SU-DHL-6 (cell line): ENCODE data around the gene RPL28.

Experiments
- H2AFZ ChIP-seq: fragments of 200-600 bp; sonication (generic); 2 replicates; pipeline ENCODE4 v1.6.1; 2014; ENCODE audit warnings: low read depth, mild to moderate bottlenecking, moderate library complexity, mixed read lengths, antibody characterized with exemption, low read length; ENCODE audit not compliant: severe bottlenecking
- H3F3A ChIP-seq: fragments of 200-600 bp; shearing (Covaris generic); 2 replicates; pipeline ENCODE4 v1.6.0; 2016; ENCODE audit warnings: antibody characterized with exemption, mild to moderate bottlenecking; ENCODE audit not compliant: insufficient read depth
- H3K27ac ChIP-seq: fragments of 200-600 bp; sonication (generic); 2 replicates; pipeline ENCODE4 v1.5.1; 2016; ENCODE audit warnings: low read depth, mild to moderate bottlenecking, low read length, moderate library complexity, mixed read lengths
- H3K27me3 ChIP-seq: fragments of 200-600 bp; sonication (generic), shearing (Covaris generic); 2 replicates; pipeline ENCODE4 v1.6.0; 2014; ENCODE audit warnings: mild to moderate bottlenecking, low read length
- H3K36me3 ChIP-seq: fragments of 200-600 bp; sonication (generic); 2 replicates; pipeline ENCODE4 v1.6.1; 2014; ENCODE audit warnings: mild to moderate bottlenecking, low read length, mixed read lengths
- H3K4me2 ChIP-seq: fragments of 300-600, 200-600 bp; shearing (Covaris generic), sonication (generic); 2 replicates; pipeline ENCODE4 v1.6.0; 2014; ENCODE audit warnings: low read length, low read depth, mild to moderate bottlenecking; ENCODE audit not compliant: poor library complexity, severe bottlenecking
- H3K4me3 ChIP-seq: fragments of 200-600 bp; sonication (generic); 2 replicates; pipeline ENCODE4 v1.5.1; 2014; ENCODE audit warnings: antibody characterized with exemption, low read length, mild to moderate bottlenecking, mixed read lengths; ENCODE audit not compliant: insufficient read depth, poor library complexity, severe bottlenecking
- H3K79me2 ChIP-seq: fragments of 200-600 bp; sonication (generic); 2 replicates; pipeline ENCODE4 v1.6.1; 2014; ENCODE audit warnings: mild to moderate bottlenecking, low read length, moderate library complexity; ENCODE audit not compliant: insufficient read depth
- H3K9ac ChIP-seq: fragments of 200-600 bp; sonication (generic); 2 replicates; pipeline ENCODE4 v1.7.0; 2014; ENCODE audit warnings: mild to moderate bottlenecking, low read length
- H3K9me2 ChIP-seq: fragments of 200-600 bp; sonication (generic); replicated peaks from 2 replicates; pipeline ENCODE4 v1.6.1; 2014; ENCODE audit warnings: low read length; ENCODE audit not compliant: insufficient read depth
- H3K9me3 ChIP-seq: fragments of 200-600 bp; sonication (generic); 2 replicates; pipeline ENCODE4 v1.6.1; 2014; ENCODE audit warnings: low read length, mixed read lengths; ENCODE audit not compliant: insufficient read depth
- H4K20me1 ChIP-seq: fragments of 200-600 bp; sonication (generic); 2 replicates; pipeline ENCODE4 v1.6.1; 2014; ENCODE audit warnings: low read depth, mild to moderate bottlenecking, antibody characterized with exemption, low read length, moderate library complexity, mixed read lengths
- EZH2phosphoT487 ChIP-seq: fragments of 200-600 bp; sonication (generic), shearing (Covaris generic); conservative IDR thresholded peaks from 2 replicates; pipeline ENCODE4 v1.6.1; 2018; ENCODE audit warnings: mild to moderate bottlenecking, antibody characterized with exemption, low read length, moderate library complexity, mixed read lengths
- TF ChIP-seq, protein P1 (sequence below): fragments of 200-600 bp; sonication (generic); IDR thresholded peaks from one replicate; pipeline ENCODE4 v1.5.1; 2017; ENCODE audit warnings: antibody characterized with exemption, mild to moderate bottlenecking, low read length, moderate library complexity; ENCODE audit not compliant: insufficient read depth, poor library complexity, severe bottlenecking

The RPL28 gene

DNA sequence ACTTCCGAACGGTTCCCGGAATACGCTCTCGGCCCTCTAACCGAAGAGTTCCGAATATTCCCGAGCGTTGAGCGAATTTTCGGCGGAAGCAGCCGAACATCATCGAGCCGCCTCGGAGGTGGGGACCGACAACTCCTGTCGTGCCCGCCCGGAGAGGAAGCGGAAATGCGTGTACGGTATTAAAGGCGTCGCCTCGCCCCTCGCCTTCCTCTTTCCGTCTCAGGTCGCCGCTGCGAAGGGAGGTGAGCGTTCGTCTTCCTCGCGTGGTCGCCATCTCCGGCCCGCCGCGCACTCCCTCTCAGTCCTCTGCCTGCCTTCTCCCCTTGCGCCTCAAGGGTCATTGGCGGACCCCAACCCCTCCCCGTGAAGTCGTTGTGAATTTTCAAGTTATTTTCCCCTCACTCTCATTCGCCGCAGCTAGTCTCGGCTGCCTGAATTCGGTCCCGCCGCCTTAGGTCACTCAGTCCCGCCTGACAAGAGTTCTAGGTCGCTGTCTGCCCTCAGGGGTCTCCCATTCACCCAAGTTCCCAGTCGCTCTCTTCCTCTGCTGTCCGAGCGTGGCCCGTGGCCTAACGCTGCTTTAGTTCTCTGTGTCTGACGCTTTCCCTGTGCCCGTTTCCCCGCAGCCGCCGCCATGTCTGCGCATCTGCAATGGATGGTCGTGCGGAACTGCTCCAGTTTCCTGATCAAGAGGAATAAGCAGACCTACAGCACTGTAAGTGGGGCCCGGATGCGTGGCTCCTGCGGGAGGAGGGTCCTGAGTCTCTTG lies at the start of gene RPL28:
RPL28 (plus strand) TSS at position 209 of the 769 bp plus-strand sequence; CDS start at position 635, 426 bp downstream.
- Histone ChIP-seq H3K4me3 (peak within 1 kb of the TSS; percentile 90), H3K36me3 (peaks cover 31% of the 10 kb centered on the region), H3K27me3 (no peaks in the 10 kb centered on the region), H3K9me3 (no peaks in the 10 kb centered on the region), H3K27ac (peak within 1 kb of the TSS; percentile 85), H2AFZ (peak within 1 kb of the TSS; percentile 82), H3K4me2 (peak within 1 kb of the TSS; percentile 92), H3K9me2 (no peaks in the 10 kb centered on the region), H4K20me1 (peaks cover 26% of the 10 kb centered on the region), H3F3A (peaks cover 43% of the 10 kb centered on the region), H3K79me2 (peaks cover 21% of the 10 kb centered on the region), H3K9ac (peak within 1 kb of the TSS; percentile 98)
- TF ChIP-seq EZH2phosphoT487: no peak
- TF ChIP-seq, protein P1, sequence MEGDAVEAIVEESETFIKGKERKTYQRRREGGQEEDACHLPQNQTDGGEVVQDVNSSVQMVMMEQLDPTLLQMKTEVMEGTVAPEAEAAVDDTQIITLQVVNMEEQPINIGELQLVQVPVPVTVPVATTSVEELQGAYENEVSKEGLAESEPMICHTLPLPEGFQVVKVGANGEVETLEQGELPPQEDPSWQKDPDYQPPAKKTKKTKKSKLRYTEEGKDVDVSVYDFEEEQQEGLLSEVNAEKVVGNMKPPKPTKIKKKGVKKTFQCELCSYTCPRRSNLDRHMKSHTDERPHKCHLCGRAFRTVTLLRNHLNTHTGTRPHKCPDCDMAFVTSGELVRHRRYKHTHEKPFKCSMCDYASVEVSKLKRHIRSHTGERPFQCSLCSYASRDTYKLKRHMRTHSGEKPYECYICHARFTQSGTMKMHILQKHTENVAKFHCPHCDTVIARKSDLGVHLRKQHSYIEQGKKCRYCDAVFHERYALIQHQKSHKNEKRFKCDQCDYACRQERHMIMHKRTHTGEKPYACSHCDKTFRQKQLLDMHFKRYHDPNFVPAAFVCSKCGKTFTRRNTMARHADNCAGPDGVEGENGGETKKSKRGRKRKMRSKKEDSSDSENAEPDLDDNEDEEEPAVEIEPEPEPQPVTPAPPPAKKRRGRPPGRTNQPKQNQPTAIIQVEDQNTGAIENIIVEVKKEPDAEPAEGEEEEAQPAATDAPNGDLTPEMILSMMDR: no peak

DNA sequence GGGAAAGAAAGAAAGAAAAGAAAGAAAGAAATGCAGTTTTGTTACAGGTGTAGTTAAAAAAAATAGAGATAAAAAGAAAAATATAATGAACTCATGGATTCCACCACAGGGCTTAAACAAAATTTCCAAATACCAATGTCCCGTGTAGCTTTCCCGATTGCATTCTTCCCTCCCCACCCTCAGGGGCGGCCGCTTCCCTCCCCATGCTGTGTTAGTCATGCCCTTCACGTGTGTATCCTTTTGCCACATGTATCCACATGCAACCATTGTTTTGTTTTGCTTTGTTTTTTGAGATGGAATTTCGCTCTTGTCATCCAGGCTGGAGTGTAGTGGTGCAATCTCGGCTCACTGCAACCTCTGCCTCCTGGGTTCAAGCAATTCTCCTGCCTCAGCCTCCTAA lies 49.6 kb upstream of the RPL28 start:
- no peak overlapping the region for H3K4me3 ChIP-seq
- no peak overlapping the region for H2AFZ ChIP-seq
- no peaks in the 10 kb centered on the region for H3K27me3 ChIP-seq
- no peak overlapping the region for H3K27ac ChIP-seq
- H3K9me2 ChIP-seq: no peaks in the 10 kb centered on the region
- H3K79me2 ChIP-seq: 0 out of 2 replicates have a peak, but pooled peaks cover 8% of the 10 kb centered on the region
- no peak for TF ChIP-seq EZH2phosphoT487
- no peaks in the 10 kb centered on the region for H3K9me3 ChIP-seq
- H3K36me3 ChIP-seq: no peaks in the 10 kb centered on the region
- H3K9ac ChIP-seq: no peak overlapping the region
- no peak overlapping the region for H3K4me2 ChIP-seq
- no peaks in the 10 kb centered on the region for H4K20me1 ChIP-seq
- no peaks in the 10 kb centered on the region for H3F3A ChIP-seq

DNA sequence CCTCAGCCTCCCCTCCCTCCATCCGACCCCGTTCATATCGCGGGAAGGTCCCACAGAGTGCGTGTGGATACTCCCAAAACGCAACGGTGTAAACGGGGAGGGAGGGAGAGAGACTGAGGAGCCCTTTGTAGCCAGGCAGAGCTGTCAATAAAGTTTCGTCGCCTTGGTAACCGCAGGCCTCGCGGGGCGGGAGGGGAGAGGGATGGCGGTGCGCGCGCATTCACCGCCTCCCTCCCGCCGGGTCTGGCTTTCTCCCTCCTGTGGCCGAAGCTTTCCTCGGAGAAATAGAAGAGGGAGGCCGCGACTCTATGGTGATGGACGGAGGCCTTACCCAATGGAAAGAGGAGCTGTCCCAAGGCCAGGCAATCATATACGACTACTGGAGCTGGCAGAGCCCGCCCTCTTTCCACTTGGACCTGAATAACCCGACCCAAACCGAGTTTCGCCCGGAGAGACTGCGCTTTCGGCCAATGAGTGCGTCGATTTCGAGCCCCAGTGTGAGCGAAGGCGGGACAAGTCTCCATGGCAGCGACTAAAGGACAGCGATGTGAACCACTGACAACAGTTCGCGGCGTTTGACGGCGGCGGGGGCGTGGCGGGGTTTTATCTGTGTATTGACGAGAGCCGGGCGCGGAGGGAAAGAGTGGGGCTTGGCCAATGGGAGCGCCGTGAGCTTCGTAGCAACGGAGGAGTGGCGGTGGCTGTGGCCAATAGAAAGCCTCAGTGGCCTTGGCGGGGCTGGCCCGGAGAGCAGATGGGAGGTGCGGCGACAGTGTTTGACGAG lies 46.4 kb upstream of the RPL28 start, which contains the start of gene KMT5C:
KMT5C (plus strand) TSS at position 772 of the 784 bp plus-strand sequence. CDS start 2,061 bp downstream, outside the sequence.
- H4K20me1 ChIP-seq: no peaks in the 10 kb centered on the region
- peak within 1 kb of the TSS; percentile 87 for H3K4me3 ChIP-seq
- H3K4me2 ChIP-seq: peak within 1 kb of the TSS; percentile 97
- TF ChIP-seq EZH2phosphoT487: no peak
- H3K36me3 ChIP-seq: no peaks in the 10 kb centered on the region
- no peaks in the 10 kb centered on the region for H3K9me2 ChIP-seq
- no peaks in the 10 kb centered on the region for H3K27me3 ChIP-seq
- no peaks in the 10 kb centered on the region for H3K9me3 ChIP-seq
- no peaks in the 10 kb centered on the region for H3F3A ChIP-seq
- H2AFZ ChIP-seq: peak within 1 kb of the TSS; percentile 75
- 0 out of 2 replicates have a peak, but pooled peaks cover 8% of the 10 kb centered on the region for H3K79me2 ChIP-seq
- peak within 1 kb of the TSS; percentile 65 for H3K27ac ChIP-seq
- peak within 1 kb of the TSS; percentile 88 for H3K9ac ChIP-seq

DNA sequence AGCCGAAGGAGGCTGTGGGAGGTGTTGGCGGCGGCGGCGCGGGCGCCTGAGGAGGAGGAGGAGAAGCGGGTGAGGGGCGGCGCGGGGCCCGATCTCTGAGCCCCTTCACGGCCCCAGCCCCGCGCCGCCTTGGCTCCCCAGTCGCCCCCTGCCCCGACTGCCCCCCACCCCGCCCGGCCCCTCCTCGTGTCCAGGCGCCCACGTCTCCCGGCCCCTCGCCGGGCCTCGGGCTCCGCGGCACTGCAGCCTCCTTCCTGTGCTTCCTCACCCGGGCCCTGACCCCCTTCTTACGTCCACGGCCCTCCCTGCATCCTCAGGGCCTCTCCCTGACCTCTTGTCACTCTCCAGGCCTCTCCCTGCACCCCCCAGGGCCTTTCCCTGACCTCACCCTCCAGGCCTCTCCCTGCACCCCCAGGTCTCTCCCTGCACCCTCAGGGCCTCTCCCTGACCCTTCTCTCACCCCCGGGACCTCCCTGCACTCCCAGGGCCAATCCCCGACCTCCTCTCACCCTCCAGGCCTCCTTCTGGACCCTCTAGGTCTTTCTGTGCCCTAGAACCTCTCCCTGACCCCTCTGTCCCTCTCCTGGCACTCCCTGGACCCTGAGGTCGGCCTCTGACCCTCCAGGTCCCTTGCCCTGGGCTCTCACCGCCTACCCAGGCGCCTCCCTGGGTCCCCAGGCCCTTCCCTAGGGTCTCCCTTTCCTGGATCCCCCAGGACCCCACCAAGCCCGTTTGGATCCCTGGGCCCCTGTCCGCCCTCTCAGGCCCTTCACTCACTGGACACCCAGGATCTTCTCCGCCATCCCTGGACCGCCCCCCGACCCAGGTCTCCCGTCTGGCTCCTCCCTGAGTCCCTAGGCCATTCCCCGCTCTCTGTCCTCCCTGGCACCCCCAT lies 45.6 kb upstream of the RPL28 start:
- Histone ChIP-seq H3K27me3 (no peaks in the 10 kb centered on the region), H3F3A (no peaks in the 10 kb centered on the region), H3K36me3 (no peaks in the 10 kb centered on the region), H2AFZ (no peak overlapping the region), H4K20me1 (no peaks in the 10 kb centered on the region), H3K4me3 (peak overlapping the region; percentile 87), H3K9ac (peak overlapping the region; percentile 88), H3K27ac (peak overlapping the region; percentile 65), H3K4me2 (peak overlapping the region; percentile 97), H3K79me2 (0 out of 2 replicates have a peak, but pooled peaks cover 8% of the 10 kb centered on the region), H3K9me3 (no peaks in the 10 kb centered on the region), H3K9me2 (no peaks in the 10 kb centered on the region)
- TF ChIP-seq EZH2phosphoT487: no peak
- TF ChIP-seq, protein P1: no peak
